Activated naive CD4-positive, alpha-beta T cell (primary cell): ENCODE data around the gene TUBGCP2.

Source experiments
- DNase-seq, 4 experiments: peaks; one replicate each; lab custom pipeline; 2025; lab: John Stamatoyannopoulos, UW

The TUBGCP2 gene

GRCh38 chr10:133343558-133343957, 34.9 kb upstream of the TUBGCP2 start:
- DNase-seq: no peak

DNA sequence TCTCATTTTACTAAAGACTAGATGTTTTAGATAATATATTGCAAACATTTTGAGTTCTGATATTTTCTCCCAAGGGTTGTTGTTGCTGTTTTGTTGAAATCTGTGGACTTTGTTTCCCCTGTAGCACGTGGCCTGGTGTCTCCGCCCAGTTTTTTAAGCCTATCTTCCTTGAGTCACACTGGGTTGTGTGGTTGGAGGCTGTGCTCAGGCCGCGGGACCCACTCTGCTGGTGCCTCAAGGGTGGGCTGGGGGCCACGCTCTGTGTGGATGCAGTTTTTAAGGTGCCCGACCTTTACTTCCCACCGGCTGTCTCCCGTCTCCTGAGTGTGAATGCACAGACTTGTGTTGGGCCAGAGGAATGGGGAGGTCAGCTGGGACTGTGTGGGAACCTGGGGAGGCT, 34.3 kb upstream of the TUBGCP2 start:
- DNase-seq: no peak

DNA sequence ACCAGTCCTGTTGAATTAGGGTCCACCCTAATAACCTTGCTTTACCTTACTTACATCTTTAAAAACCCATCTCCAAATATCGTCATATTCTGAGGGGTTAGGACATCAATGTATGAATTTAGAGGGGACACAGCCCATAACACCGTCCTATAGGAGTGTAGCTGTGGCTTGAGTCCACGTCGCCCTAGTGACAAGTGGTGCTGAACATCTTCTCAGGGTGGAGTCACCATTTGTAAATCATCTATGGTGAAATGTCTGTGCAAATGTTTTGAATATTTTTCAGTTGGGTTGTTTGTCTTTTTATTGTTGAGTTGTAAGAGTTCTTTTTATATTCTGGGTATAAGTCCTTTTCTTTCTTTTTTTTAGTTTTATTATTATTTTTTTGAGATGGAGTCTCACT, 33.3 kb upstream of the TUBGCP2 start:
- no peak for DNase-seq

DNA sequence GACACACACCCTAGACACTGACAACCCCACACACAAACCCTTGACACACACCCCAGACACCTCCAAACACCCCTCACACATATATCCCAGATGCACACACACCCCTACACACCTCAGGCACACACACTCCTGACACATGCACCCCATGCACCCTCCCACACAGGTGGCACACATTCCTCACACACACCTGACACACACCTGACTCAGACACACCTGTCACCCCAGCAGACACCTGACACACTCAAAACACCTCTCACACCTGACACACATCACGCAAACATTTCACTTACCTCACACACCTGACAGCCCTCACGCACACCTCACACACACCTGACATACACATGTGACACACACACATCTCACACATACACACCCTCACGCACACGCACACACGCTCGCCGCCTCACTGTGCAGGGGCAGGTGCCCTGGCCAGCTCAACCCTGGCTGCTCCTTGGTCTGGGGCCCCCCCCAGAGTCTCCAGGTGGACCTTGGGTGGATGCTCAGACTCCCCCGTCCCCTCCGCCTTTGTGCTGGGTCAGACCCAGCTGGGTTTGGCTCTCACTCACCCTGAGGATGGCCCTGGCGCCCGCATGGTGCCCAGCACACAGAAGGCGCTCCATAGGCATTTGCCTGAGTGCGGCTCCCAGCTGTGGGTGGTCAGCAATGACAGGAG, 31.2 kb upstream of the TUBGCP2 start:
- DNase-seq: no peak

- no peak for DNase-seq
Measured at GRCh38 chr10:133338080-133339071, 29.7 kb upstream of the TUBGCP2 start.

DNA sequence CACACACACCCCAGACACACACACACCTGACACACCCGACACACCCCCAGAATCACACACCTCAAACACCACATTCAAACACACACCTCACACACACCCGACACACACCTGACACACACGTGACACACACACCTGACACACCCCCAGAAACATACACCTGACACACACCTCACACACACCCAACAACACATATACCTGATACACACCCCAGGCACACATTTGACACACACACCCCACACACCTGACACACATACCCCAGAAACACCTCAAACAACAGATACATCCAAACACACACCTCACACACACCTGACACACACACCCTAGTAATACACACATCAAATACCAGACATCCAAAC, 28.7 kb upstream of the TUBGCP2 start:
- DNase-seq: no peak

GRCh38 chr10:133336577-133337369, 28.1 kb upstream of the TUBGCP2 start, which contains the start of gene CALY:
Gene CALY (minus strand): TSS chr10:133336896. CDS start chr10:133328989, 7,907 bp downstream.
- DNase-seq: peak; percentile 44 to 91 (median 70)

DNA sequence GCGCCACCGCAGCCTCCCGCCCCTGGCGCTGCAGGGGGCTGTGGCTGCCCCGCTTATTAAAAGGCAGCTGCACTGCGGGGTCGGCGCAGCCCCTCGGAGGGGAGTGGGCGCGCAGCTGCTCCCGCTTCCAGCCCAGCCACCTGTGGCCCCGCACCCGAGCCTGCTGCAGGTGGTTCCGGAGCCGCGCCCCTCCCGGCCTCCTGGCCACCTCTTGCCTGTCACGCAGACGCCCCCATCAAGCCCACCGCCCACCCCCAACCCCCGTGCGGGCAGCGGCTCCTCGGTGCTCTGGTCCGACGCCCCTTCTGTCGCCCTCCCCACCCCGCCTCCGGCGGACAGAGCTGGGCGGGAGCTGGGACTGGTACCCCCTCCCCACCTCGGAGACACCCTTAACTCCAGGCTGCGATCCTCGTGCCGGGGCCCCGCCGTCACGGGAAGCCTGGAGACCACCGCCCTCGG, 27.5 kb upstream of the TUBGCP2 start:
- no peak for DNase-seq

GRCh38 chr10:133335246-133336117, 26.8 kb upstream of the TUBGCP2 start:
- DNase-seq: peak in 3 of 4 experiments; percentile 41 to 73 (median 68)

DNA sequence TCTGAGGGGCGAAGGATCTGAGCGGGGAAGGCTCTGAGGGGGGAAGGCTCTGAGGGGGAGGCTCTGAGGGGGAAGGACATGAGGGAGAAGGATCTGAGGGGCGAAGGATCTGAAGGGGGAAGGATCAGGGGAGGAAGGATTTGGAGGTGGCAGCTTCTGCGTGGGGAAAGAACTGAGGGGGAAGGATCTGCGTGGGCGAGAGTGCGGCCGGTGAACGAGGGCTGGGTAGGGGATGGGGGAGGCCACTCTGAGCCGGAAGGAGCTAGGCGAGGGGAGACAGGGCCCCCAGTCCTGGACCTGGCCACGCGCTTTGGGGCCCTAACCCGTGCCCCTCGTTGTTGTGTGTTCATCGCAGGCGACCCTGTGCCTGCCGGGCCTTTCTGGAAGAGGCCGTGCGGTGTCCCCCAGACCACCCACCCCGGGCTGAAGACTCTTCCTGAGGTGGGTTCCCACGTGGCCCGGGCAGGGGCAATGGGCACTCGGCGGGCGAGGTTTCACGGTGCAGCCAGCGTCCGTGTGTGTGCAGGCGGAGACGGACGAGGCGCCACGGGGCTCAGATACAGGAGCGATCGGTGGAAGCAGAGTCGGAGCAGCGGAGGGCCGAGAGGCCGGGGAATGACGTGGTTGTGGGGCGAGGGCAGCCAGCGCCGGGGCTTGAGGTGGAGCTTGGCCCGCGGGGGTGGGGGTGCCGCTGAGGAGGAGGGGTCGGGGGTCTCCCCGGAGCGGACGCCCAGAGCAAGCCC, 26.0 kb upstream of the TUBGCP2 start:
- no peak for DNase-seq

DNA sequence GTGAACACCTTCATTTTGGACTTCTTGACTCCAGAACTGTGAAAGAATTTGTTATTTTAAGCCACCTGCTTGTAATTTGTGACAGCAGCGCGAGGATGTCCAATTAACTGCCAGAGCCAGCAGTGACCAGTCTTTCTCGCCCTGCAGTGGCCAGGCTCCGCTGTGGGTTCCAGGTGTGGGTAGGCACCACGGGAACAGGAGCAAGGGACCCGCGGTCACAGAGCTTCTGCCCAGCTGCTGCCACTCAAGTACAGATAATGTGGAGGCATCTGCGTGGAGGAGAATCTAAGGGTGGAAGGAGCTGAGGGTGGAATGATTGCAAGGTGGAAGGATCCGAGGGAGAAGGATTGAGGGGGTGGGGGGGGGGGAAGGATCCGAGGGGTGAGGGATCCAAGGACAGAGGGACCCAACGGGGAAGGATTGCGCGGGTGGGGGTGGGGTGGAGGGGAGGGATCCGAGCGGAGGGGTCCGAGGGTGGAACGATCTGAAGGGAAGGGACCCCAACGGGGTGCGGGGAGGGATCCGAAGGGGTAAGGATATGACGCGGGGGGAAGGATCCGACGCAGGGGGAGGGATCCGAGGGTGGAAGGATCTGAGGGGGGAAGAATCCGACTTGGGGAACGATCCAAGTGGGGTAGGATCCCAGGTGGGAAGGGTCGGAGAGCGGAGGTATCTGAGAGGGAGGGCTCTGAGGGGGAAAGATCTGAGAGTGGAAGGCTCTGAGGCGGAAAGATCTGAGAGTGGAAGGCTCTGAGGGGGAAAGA, 24.4 kb upstream of the TUBGCP2 start:
- DNase-seq: no peak

GRCh38 chr10:133329491-133330202, 21.0 kb upstream of the TUBGCP2 start:
- DNase-seq: peak; percentile 74 to 87 (median 84)

- no peak for DNase-seq
Measured at GRCh38 chr10:133328358-133329343, 20.0 kb upstream of the TUBGCP2 start.

DNA sequence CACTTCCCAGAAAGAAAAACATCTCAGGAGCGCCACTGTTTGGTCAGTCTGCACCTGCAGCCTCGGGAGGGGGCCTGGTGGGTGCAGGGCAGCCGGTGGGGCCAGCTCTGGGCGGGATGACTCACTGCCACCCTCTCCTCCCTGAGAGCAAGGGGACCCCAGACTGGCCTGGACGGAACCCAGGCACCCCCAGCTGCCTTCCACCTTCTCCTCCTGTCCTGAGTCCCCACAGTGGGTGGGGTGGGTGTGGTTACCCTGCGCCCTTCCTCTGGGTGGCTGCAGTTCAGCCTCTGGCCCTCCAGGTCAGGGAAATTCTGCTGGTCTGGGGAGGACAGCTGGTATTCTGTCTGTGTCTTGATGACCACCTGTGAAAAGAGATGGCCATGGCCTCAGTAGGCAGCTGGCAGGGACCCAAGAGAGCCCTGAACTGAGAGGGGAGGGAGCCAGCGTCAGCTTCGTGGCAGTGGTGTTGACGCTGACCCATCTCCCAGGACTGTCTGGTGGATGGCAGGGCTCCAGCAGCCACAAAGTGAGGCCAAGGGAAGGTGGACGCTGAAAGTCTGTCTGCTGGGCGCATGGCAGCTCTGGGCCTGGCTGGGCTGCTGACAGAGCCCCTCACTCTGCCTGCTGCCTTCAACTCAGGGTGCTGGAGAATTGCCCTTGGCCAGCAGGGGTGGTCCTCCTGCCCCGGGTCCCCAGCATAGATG, 19.1 kb upstream of the TUBGCP2 start:
- DNase-seq: no peak

- DNase-seq: no peak
Measured at GRCh38 chr10:133326745-133327650, 18.3 kb upstream of the TUBGCP2 start.

DNA sequence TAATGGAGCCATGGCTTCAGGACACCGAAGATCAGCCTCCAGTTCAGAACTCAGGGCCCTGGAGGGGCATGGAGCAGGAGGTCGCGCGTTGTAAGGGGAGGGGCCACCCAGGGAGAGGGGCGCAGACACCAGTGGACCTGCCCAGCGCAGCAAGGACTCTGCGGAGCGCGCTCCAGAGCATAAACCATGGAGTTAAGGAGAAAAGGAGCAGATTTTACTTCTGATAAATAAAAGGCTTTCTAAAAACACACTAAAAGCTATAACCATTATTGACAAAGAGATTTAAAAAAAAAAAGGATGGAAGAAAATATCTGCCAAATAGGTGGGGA, 17.5 kb upstream of the TUBGCP2 start:
- no peak for DNase-seq
